DOHH2 (cell line): ENCODE data around the gene DCBLD2.

Experiments
- H3F3A ChIP-seq: fragments of 200-600 bp; sonication (generic), shearing (Covaris generic); 2 replicates; pipeline ENCODE4 v1.6.0; 2016; ENCODE audit warnings: antibody characterized with exemption, mild to moderate bottlenecking; ENCODE audit not compliant: control insufficient read depth, insufficient read depth
- H3K27ac ChIP-seq: fragments of 200-600 bp; sonication (generic); 2 replicates; pipeline ENCODE4 v1.5.1; 2014; ENCODE audit warnings: low read depth, mild to moderate bottlenecking, low read length, moderate library complexity
- H3K27me3 ChIP-seq: fragments of 200-600 bp; sonication (generic); 2 replicates; pipeline ENCODE4 v1.6.1; 2014; ENCODE audit warnings: mild to moderate bottlenecking, low read length, mixed read lengths; ENCODE audit not compliant: control insufficient read depth
- H3K36me3 ChIP-seq: fragments of 200-600 bp; sonication (generic); 2 replicates; pipeline ENCODE4 v1.6.1; 2014; ENCODE audit warnings: mild to moderate bottlenecking, low read length, moderate library complexity, mixed read lengths; ENCODE audit not compliant: control insufficient read depth
- H3K4me1 ChIP-seq: fragments of 200-600 bp; sonication (generic); 2 replicates; pipeline ENCODE4 v1.6.1; 2014; ENCODE audit warnings: mild to moderate bottlenecking, low read length, mixed read lengths; ENCODE audit not compliant: control insufficient read depth
- H3K4me2 ChIP-seq: fragments of 200-600 bp; sonication (generic); 2 replicates; pipeline ENCODE4 v1.6.0; 2014; ENCODE audit warnings: mild to moderate bottlenecking, low read length, moderate library complexity
- H3K4me3 ChIP-seq: fragments of 200-600 bp; sonication (generic); 2 replicates; pipeline ENCODE4 v1.5.1; 2014; ENCODE audit warnings: mild to moderate bottlenecking, low read length, mixed read lengths
- H3K79me2 ChIP-seq: fragments of 200-600 bp; sonication (generic); 2 replicates; pipeline ENCODE4 v1.6.1; 2014; ENCODE audit warnings: mild to moderate bottlenecking, low read length, mixed read lengths; ENCODE audit not compliant: control insufficient read depth
- H3K9me2 ChIP-seq: fragments of 200-600 bp; sonication (generic); replicated peaks from 2 replicates; pipeline ENCODE4 v1.6.1; 2014; ENCODE audit warnings: mild to moderate bottlenecking, low read length, mixed read lengths; ENCODE audit not compliant: control insufficient read depth
- H3K9me3 ChIP-seq: fragments of 200-600 bp; sonication (generic); 2 replicates; pipeline ENCODE4 v1.6.1; 2014; ENCODE audit warnings: antibody characterized with exemption, low read length, mixed read lengths; ENCODE audit not compliant: control insufficient read depth, insufficient read depth
- H4K20me1 ChIP-seq: fragments of 200-600 bp; sonication (generic); 2 replicates; pipeline ENCODE4 v1.6.0; 2014; ENCODE audit warnings: low read depth, mild to moderate bottlenecking, antibody characterized with exemption, low read length, moderate library complexity; ENCODE audit not compliant: control insufficient read depth, insufficient read depth
- EZH2phosphoT487 ChIP-seq: fragments of 200-600 bp; sonication (generic); IDR thresholded peaks from 2 replicates; pipeline ENCODE4 v1.6.1; 2017; ENCODE audit warnings: borderline replicate concordance, mild to moderate bottlenecking, antibody characterized with exemption, low read length, moderate library complexity, mixed read lengths
- TF ChIP-seq, protein P1 (sequence below): fragments of 200-600 bp; sonication (generic); IDR thresholded peaks from one replicate; pipeline ENCODE4 v1.5.1; 2014; ENCODE audit warnings: antibody characterized with exemption, mild to moderate bottlenecking, low read depth, low read length; ENCODE audit not compliant: poor library complexity, severe bottlenecking

DCBLD2 gene

DNA sequence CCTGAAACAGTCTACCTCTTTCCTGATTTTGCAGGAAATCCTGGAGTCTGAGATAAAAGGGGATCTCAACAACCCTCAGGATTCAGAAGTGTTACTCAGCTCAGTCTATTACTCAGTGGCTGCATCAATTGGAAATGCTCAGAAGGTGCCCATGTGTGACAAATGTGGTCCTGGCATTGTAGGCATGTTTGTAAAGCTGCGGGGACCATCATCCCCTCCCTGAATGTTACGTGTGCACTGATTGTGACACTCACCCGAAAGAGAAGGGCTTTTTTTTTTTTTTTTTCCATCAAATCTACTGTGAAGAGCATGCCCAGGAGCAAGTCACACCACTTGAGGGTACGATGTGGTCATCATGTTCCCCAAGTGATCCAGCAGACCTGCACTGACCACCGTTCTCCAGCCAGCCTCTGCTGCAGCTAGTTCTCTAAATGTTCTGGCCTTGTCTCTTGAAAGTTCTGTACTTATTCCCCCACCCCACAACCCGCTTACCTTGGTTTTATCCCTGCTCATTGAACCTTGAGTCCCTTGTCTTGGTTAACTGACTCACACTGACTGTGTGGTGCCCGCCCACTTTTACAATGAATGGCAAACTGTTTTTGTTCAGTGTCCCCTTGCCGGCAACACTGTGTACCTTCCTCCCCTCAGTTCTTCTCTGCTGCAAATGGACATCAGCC lies 118.5 kb downstream of the DCBLD2 start:
- H3K4me3 ChIP-seq, result no peak overlapping the region
- no peak overlapping the region for H3K4me2 ChIP-seq
- no peaks in the 10 kb centered on the region for H3K4me1 ChIP-seq
- H4K20me1 ChIP-seq, result no peaks in the 10 kb centered on the region
- no peaks in the 10 kb centered on the region for H3K79me2 ChIP-seq
- H3K9me3 ChIP-seq, result no peaks in the 10 kb centered on the region
- peaks cover 47% of the 10 kb centered on the region for H3K36me3 ChIP-seq
- H3K27me3 ChIP-seq, result no peaks in the 10 kb centered on the region
- no peak for TF ChIP-seq EZH2phosphoT487
- TF ChIP-seq, protein P1, sequence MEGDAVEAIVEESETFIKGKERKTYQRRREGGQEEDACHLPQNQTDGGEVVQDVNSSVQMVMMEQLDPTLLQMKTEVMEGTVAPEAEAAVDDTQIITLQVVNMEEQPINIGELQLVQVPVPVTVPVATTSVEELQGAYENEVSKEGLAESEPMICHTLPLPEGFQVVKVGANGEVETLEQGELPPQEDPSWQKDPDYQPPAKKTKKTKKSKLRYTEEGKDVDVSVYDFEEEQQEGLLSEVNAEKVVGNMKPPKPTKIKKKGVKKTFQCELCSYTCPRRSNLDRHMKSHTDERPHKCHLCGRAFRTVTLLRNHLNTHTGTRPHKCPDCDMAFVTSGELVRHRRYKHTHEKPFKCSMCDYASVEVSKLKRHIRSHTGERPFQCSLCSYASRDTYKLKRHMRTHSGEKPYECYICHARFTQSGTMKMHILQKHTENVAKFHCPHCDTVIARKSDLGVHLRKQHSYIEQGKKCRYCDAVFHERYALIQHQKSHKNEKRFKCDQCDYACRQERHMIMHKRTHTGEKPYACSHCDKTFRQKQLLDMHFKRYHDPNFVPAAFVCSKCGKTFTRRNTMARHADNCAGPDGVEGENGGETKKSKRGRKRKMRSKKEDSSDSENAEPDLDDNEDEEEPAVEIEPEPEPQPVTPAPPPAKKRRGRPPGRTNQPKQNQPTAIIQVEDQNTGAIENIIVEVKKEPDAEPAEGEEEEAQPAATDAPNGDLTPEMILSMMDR, result no peak
- no peak overlapping the region for H3K27ac ChIP-seq
- no peaks in the 10 kb centered on the region for H3K9me2 ChIP-seq
- no peaks in the 10 kb centered on the region for H3F3A ChIP-seq

DNA sequence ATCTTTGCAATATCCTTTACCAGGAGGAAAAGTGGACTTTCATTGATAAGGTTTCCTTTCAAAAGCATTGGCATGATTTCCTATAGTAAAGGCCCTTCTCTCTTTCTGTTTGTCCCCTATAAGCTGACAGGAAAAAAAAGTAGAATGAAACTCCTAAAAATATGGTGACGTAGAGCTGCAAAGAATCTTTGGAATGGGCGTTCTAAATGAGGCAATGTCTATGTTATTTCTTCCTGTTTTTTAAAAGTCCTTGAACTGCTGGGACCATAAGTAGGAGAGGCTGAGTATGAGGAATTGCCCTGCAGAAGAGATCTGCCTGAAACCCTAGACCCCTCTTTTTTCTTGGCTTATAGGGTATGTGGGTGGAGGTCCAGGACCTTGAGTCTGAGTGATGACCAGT lies 121.2 kb downstream of the DCBLD2 start:
- Histone ChIP-seq H3K4me3 (no peak overlapping the region), H3K9me3 (no peaks in the 10 kb centered on the region), H3K79me2 (no peaks in the 10 kb centered on the region), H3K36me3 (peaks cover 67% of the 10 kb centered on the region), H3K27me3 (no peaks in the 10 kb centered on the region), H3K9me2 (no peaks in the 10 kb centered on the region), H3K4me2 (no peak overlapping the region), H3K4me1 (peaks cover 4% of the 10 kb centered on the region), H3K27ac (no peak overlapping the region), H3F3A (no peaks in the 10 kb centered on the region), H4K20me1 (no peaks in the 10 kb centered on the region)
- no peak for TF ChIP-seq EZH2phosphoT487
- TF ChIP-seq, protein P1, result no peak

DNA sequence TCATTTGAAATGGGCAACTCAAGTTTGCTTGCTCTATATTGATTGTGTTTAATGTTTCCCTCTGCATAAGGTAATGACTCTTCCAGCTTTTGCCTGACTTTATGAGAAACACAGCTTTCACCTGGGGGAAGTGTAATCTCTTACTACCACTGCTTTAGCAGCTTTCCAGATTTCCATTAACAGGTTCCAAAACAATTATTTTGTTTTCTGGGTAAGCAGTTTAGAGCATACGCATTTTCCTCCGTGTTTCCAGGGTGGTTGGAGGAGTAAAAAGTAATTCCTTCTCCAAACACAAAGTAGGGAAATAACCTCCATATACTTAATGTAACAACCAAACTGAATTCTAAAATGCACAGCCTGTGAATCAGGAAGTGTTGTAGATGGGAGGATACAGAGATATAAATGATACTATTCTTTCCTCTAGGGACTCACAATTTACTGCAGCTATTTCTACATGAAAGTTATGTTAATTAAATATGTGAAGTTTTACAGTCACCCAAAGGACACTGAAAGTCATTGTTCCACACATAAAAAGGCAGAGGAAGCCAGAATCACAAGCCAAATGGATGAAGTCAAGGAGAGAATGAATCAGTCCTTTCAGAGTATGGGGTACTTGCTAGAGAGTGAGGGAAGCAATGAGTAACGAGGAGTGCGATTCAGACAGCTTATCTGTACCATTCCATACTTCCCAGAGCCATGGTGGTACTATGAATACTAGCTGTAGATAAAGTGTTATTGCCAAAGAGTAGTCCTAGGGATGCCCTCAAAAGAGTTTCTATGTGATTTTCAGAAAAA lies 121.8 kb downstream of the DCBLD2 start:
- Histone ChIP-seq H3K79me2 (no peaks in the 10 kb centered on the region), H4K20me1 (no peaks in the 10 kb centered on the region), H3K36me3 (peaks cover 69% of the 10 kb centered on the region), H3K4me2 (no peak overlapping the region), H3K9me2 (no peaks in the 10 kb centered on the region), H3K9me3 (no peaks in the 10 kb centered on the region), H3K4me3 (no peak overlapping the region), H3F3A (no peaks in the 10 kb centered on the region), H3K27ac (no peak overlapping the region), H3K4me1 (peaks cover 8% of the 10 kb centered on the region), H3K27me3 (no peaks in the 10 kb centered on the region)
- TF ChIP-seq, protein P1, result no peak
- TF ChIP-seq EZH2phosphoT487, result no peak
